ENCODE data around the gene IMMP2L. TPM values are rescaled to one million over a fixed set of nuclear protein-coding genes. Genes with fewer than 3 reads are reported as not detected.

The IMMP2L gene
- total RNA-seq, 1 donor from 2014 or later = 11.9 TPM

DNA sequence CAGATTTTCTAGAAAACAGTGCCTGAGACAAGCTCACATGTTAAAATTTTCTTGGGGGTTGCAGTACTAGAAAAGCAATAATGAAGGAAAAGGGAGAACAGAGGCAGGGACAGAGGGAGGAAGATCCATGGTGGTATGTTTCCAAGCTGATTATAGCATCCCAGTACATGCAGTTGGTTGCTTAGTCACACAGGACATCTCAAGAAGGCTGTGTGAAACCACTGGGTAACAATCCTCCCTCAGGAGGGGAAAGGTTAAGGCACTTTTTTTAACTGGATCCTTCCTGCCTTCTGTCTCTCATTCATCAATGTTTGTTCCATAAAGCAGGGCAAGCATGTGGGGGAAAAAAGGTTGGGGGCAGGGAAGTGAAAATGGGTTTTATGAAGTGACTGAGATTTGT, 6.1 kb upstream of the IMMP2L start:
- H3K36me3 Mint-ChIP-seq (ENCODE audit: low read depth) = peaks cover 8% of the 10 kb centered on the region
- no peak for DNase-seq (ENCODE audit: low read depth, low spot score)
- no peak overlapping the region for H3K27ac Mint-ChIP-seq (ENCODE audit: unreplicated experiment)
- H3K4me3 Mint-ChIP-seq = no peak overlapping the region
- H3K27me3 Mint-ChIP-seq (ENCODE audit: low read depth) = no peaks in the 10 kb centered on the region
- TF ChIP-seq, protein P1, sequence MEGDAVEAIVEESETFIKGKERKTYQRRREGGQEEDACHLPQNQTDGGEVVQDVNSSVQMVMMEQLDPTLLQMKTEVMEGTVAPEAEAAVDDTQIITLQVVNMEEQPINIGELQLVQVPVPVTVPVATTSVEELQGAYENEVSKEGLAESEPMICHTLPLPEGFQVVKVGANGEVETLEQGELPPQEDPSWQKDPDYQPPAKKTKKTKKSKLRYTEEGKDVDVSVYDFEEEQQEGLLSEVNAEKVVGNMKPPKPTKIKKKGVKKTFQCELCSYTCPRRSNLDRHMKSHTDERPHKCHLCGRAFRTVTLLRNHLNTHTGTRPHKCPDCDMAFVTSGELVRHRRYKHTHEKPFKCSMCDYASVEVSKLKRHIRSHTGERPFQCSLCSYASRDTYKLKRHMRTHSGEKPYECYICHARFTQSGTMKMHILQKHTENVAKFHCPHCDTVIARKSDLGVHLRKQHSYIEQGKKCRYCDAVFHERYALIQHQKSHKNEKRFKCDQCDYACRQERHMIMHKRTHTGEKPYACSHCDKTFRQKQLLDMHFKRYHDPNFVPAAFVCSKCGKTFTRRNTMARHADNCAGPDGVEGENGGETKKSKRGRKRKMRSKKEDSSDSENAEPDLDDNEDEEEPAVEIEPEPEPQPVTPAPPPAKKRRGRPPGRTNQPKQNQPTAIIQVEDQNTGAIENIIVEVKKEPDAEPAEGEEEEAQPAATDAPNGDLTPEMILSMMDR (conservative IDR thresholded peaks at IDR 0.05) = no peak
- H3K9me3 Mint-ChIP-seq = peaks cover 13% of the 10 kb centered on the region
- no peaks in the 10 kb centered on the region for H3K4me1 Mint-ChIP-seq

DNA sequence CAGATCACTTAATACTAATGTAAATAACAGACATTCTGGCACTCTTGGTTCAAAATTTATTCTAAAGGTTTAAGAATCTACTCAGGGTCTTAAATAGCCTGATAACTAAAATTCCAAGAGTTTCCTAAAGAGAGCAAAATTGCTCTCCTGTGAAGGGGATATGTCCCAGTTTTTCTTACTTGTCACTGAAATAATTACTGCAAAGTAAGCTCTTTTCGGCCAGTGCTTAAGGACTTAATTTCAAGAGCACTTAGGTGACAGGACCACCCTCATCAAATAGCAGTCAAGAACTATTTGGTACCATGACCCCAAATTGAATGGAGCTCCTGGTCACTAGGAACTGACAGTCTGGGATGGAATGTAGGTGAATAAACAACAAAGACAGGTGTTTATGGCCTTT, 1.8 kb upstream of the IMMP2L start:
- Mint-ChIP-seq H3K9me3 (no peaks in the 10 kb centered on the region), H3K36me3 (ENCODE audit: low read depth) (peaks cover 2% of the 10 kb centered on the region), H3K27me3 (ENCODE audit: low read depth) (no peaks in the 10 kb centered on the region), H3K4me1 (peaks cover 21% of the 10 kb centered on the region), H3K4me3 (peak overlapping the region; percentile 82), H3K27ac (ENCODE audit: unreplicated experiment) (no peak overlapping the region)
- TF ChIP-seq, protein P1 (conservative IDR thresholded peaks at IDR 0.05) = no peak
- DNase-seq (ENCODE audit: low read depth, low spot score) = no peak

DNA sequence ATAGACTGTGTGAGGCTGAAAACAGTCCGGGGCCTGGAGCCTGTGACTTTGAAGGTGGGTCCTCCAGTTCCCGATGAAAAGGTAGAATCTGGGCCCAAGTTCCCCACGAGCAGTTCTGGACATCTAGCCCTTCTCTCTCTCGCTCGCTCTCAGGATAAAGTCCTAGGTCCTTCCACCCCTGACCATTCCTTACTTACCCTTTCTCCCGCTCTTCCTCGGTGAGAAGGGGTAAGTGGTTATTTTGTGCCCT, 713 bp downstream of the IMMP2L start:
- no peak for DNase-seq (ENCODE audit: low read depth, low spot score)
- Mint-ChIP-seq H3K9me3 (no peaks in the 10 kb centered on the region), H3K36me3 (ENCODE audit: low read depth) (peaks cover 9% of the 10 kb centered on the region), H3K4me1 (peaks cover 21% of the 10 kb centered on the region), H3K27me3 (ENCODE audit: low read depth) (no peaks in the 10 kb centered on the region), H3K4me3 (peak overlapping the region; percentile 91), H3K27ac (ENCODE audit: unreplicated experiment) (peak overlapping the region; percentile 85)
- TF ChIP-seq, protein P1 (conservative IDR thresholded peaks at IDR 0.05) = no peak

DNA sequence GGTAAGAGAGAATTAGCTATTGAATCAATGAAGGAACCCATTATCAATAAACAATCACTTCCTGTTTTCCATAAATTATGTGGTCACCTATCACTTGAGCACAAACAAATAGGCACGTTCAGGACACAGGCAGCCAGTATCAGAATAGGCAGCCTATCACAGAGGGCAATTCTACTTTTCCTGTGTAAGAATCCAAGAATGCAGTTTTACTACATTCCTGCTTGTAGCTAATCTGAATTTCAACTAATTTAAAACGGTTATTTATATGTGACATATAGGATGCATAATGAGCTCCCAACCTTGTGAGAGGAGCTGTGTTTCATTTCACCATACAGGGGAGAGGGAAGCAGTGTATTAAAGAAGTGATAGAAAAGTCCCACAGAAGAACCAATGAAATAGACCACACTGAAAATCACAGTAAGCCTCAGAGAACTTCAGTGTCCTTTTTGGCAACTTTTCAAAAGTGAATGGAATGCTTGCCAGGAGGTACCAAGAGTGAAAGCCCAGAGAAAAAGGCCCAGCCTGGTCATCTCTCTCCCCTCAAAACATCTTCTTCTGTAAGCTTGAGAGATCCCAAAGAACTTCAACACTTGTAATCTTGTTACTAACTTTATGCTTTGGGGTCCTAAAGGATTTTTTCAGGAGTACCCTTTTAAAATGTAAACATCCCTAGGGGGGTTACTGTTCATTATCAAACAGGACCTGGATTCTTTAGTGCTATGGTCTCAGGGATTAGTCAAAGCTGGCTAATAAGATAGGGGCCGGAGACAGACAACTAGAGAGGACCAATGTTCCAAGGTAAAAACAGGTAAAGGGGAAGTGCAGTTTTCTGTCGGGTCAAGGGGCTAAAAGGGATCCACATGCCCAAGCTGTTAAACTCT, 1.3 kb downstream of the IMMP2L start:
- H3K4me3 Mint-ChIP-seq = peak overlapping the region; percentile 91
- TF ChIP-seq, protein P1 (conservative IDR thresholded peaks at IDR 0.05) = no peak
- no peaks in the 10 kb centered on the region for H3K9me3 Mint-ChIP-seq
- H3K27ac Mint-ChIP-seq (ENCODE audit: unreplicated experiment) = no peak overlapping the region
- H3K36me3 Mint-ChIP-seq (ENCODE audit: low read depth) = peaks cover 11% of the 10 kb centered on the region
- DNase-seq (ENCODE audit: low read depth, low spot score) = no peak
- peaks cover 21% of the 10 kb centered on the region for H3K4me1 Mint-ChIP-seq
- no peaks in the 10 kb centered on the region for H3K27me3 Mint-ChIP-seq (ENCODE audit: low read depth)

DNA sequence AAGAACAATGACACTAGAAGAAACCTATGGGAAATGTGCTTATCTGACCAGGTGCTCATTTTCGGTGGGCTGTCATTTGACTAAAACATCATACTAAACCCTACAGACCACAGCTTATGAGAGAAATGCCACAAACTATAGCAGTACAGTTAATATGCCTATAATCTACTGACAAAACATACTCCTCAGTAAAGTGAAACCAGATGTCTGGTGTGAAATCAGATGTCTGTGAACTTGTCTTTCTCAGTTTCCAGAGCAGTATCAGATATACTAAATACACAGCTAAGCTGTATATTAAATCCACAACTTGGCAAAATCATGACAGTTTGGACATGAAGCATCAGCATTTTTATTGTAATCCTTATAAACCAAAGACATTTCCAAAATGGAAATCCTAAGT, 3.3 kb downstream of the IMMP2L start:
- DNase-seq (ENCODE audit: low read depth, low spot score) = no peak
- H3K4me3 Mint-ChIP-seq = no peak overlapping the region
- peaks cover 21% of the 10 kb centered on the region for H3K4me1 Mint-ChIP-seq
- H3K27me3 Mint-ChIP-seq (ENCODE audit: low read depth) = no peaks in the 10 kb centered on the region
- no peak overlapping the region for H3K27ac Mint-ChIP-seq (ENCODE audit: unreplicated experiment)
- TF ChIP-seq, protein P1 (conservative IDR thresholded peaks at IDR 0.05) = no peak
- H3K36me3 Mint-ChIP-seq (ENCODE audit: low read depth) = peaks cover 18% of the 10 kb centered on the region
- no peaks in the 10 kb centered on the region for H3K9me3 Mint-ChIP-seq
